CD4-positive, CD25-positive, alpha-beta regulatory T cell (primary cell): ENCODE data around the gene PLCB4. TPM values are rescaled to one million over a fixed set of nuclear protein-coding genes. Genes with fewer than 3 reads are reported as not detected.

Experiments used
- ATAC-seq, 2 donors: fragments of 150-1000 bp; cut with Tn5 transposase; one replicate each; pipeline ENCODE4 v1.10.0; 2021; ENCODE audit warnings: low read depth in 2 of 2, moderate number of reproducible peaks in 2 of 2, moderate library complexity in 1 of 2
- DNase-seq, 3 donors: peaks; one replicate each; pipeline versions ENCODE4 v3.0.0 to v3.0.0-alpha.2; 2012 to 2022; ENCODE audit warnings: mixed read lengths in 1 of 3
- H3K27ac ChIP-seq: one replicate; pipeline ENCODE4 v1.7.0; 2013; ENCODE audit warnings: mild to moderate bottlenecking, low read length; ENCODE audit not compliant: insufficient read depth, poor library complexity, severe bottlenecking
- H3K27me3 ChIP-seq: one replicate; pipeline ENCODE4 v1.7.0; 2013; ENCODE audit warnings: low read length; ENCODE audit not compliant: control insufficient read depth, insufficient read depth
- H3K36me3 ChIP-seq: one replicate; pipeline ENCODE4 v1.7.0; 2013; ENCODE audit warnings: mild to moderate bottlenecking, low read length, moderate library complexity; ENCODE audit not compliant: control insufficient read depth, insufficient read depth
- H3K4me1 ChIP-seq: 2 replicates; pipeline ENCODE4 v1.7.0; 2013; ENCODE audit warnings: mild to moderate bottlenecking, low read length; ENCODE audit not compliant: insufficient read depth, control insufficient read depth, poor library complexity, severe bottlenecking
- H3K4me3 ChIP-seq: one replicate; pipeline ENCODE4 v1.7.0; 2013; ENCODE audit warnings: low read depth, mild to moderate bottlenecking, low read length, moderate library complexity
- H3K9me3 ChIP-seq, 2 experiments: 1 replicate in 1 of 2; 2 replicates in 1 of 2; pipeline ENCODE4 v1.7.0; 2013; ENCODE audit warnings: low read length in 2 of 2, mild to moderate bottlenecking in 1 of 2, moderate library complexity in 1 of 2; ENCODE audit not compliant: control insufficient read depth in 2 of 2
- H3K27ac Mint-ChIP-seq, 3 donors: one replicate each; pipeline ENCODE4 v1.8.0; 2020 to 2022; ENCODE audit warnings: mild to moderate bottlenecking in 3 of 3, mixed read lengths in 3 of 3, moderate library complexity in 2 of 3
- H3K27me3 Mint-ChIP-seq: one replicate; pipeline ENCODE4 v1.8.0; 2022; ENCODE audit warnings: mild to moderate bottlenecking, mixed read lengths
- H3K36me3 Mint-ChIP-seq: one replicate; pipeline ENCODE4 v1.8.0; 2020; ENCODE audit warnings: mixed read lengths
- H3K4me1 Mint-ChIP-seq, 4 donors: one replicate each; pipeline ENCODE4 v1.8.0; 2020 to 2022; ENCODE audit warnings: mixed read lengths in 4 of 4, mild to moderate bottlenecking in 1 of 4
- H3K4me3 Mint-ChIP-seq, 4 donors: one replicate each; pipeline ENCODE4 v1.8.0; 2020 to 2022; ENCODE audit warnings: mild to moderate bottlenecking in 4 of 4, mixed read lengths in 4 of 4, moderate library complexity in 3 of 4
- H3K9me3 Mint-ChIP-seq, 7 donors: one replicate each; pipeline ENCODE4 v1.8.0; 2020 to 2022; ENCODE audit warnings: mixed read lengths in 7 of 7, mild to moderate bottlenecking in 3 of 7, moderate library complexity in 2 of 7
- polyA plus RNA-seq, 4 donors: library from polyadenylated mRNA; unstranded; fragments of 300-500 nt; fragmentation: Illumina TruSeq; gene quantifications; one replicate each; pipeline ENCODE4 v1.2.3, GENCODE V29; 2021
- total RNA-seq: library from RNA; stranded (reverse); gene quantifications from one replicate; pipeline ENCODE4 v1.2.3, GENCODE V29; 2022

Gene PLCB4
- total and polyA plus RNA-seq, 5 donors from 2014 or later = 0.94 TPM; not detected in 4

DNA sequence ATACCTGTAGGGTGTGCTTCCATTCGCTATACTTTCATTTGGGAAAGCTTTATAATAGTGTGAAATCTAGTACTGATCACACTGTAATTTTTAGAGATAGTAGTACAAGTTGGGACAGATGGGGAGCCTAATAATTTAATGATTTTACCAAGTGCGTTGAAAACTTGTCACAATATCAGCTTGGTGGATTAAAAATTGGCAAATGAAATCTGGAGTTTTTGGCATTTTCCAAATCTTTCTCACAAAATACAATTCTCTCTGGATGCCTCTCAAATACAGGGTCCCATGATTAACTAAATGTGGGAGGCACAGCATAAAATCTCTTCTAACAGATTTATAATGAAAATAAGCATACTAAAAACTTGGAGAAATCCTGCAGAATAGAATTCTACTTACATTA, 96.4 kb downstream of the PLCB4 start:
- Mint-ChIP-seq H3K4me1 (no peaks in the 10 kb centered on the region), H3K27ac (no peak overlapping the region), H3K36me3 (no peaks in the 10 kb centered on the region), H3K4me3 (no peak overlapping the region), H3K9me3 (peaks cover 0 to 7% (median 0%) of the 10 kb centered on the region in 7 donors), H3K27me3 (no peaks in the 10 kb centered on the region)
- no peaks in the 10 kb centered on the region for H3K4me1 ChIP-seq
- no peak for ATAC-seq
- H3K36me3 ChIP-seq = no peaks in the 10 kb centered on the region
- no peak overlapping the region for H3K4me3 ChIP-seq
- H3K27me3 ChIP-seq = no peaks in the 10 kb centered on the region
- no peaks in the 10 kb centered on the region for H3K9me3 ChIP-seq
- H3K27ac ChIP-seq = no peak overlapping the region
- no peak for DNase-seq

DNA sequence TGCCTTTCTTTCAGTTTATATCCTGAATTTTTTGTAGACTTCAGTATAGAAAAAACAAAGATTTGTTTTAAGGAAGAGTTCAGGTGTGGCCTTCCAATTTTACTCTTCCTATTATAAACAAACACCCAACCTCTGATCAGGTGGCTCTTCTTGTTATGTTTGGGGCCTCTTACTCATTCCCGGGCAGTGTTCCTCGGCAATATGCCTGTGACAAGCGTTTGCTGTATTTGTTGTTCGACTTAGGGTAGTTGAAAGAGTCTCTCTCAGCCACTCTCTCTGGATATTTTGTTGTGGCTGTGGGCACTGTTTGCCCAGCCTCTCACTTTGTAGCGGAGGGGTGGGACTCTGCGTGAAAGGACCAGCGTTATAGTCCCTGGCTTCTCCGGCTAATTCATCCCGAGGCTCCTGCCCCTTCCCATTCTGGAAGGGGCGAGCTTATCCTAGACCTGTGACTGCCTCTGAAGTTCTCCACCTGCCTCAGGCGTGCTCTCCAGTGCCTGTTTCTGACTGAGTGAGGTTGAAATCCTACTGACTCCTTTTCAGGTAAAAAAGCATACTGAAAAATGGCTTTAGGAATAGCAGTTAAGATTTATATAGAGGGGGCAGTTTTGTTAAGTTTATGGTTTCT, 97.4 kb downstream of the PLCB4 start:
- no peak overlapping the region for H3K4me3 Mint-ChIP-seq
- ATAC-seq (no peak), DNase-seq (no peak)
- H3K36me3 Mint-ChIP-seq = no peaks in the 10 kb centered on the region
- Histone ChIP-seq H3K9me3 (no peaks in the 10 kb centered on the region), H3K4me3 (no peak overlapping the region), H3K27ac (no peak overlapping the region), H3K36me3 (no peaks in the 10 kb centered on the region), H3K27me3 (no peaks in the 10 kb centered on the region), H3K4me1 (no peaks in the 10 kb centered on the region)
- no peaks in the 10 kb centered on the region for H3K27me3 Mint-ChIP-seq
- no peaks in the 10 kb centered on the region for H3K4me1 Mint-ChIP-seq
- H3K27ac Mint-ChIP-seq = no peak overlapping the region
- peaks cover 0 to 7% (median 0%) of the 10 kb centered on the region in 7 donors for H3K9me3 Mint-ChIP-seq

DNA sequence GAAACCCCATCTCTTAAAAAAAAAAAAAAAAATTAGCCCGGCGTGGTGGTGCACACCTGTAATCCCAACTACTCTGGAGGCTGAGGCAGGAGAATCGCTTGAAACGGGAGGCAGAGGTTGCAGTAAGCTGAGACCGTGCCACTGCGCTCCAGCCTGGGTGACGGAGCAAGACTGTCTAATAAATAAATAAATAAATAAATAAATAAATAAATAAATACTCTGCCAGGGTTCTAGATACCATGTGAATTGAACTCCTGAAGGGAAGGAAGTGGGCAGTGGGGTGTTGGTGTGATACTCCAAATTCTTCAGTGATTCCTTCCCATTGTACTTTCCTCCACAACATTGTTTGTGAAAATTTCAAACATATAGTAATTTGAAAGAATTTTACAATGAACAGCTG, 100.5 kb downstream of the PLCB4 start:
- H3K4me1 ChIP-seq = no peaks in the 10 kb centered on the region
- H3K9me3 ChIP-seq = no peaks in the 10 kb centered on the region
- no peak overlapping the region for H3K4me3 ChIP-seq
- H3K27me3 ChIP-seq = no peaks in the 10 kb centered on the region
- H3K27ac ChIP-seq = no peak overlapping the region
- Mint-ChIP-seq H3K4me3 (no peak overlapping the region), H3K27me3 (no peaks in the 10 kb centered on the region), H3K4me1 (no peaks in the 10 kb centered on the region), H3K36me3 (no peaks in the 10 kb centered on the region), H3K9me3 (peaks cover 0 to 10% (median 5%) of the 10 kb centered on the region in 7 donors), H3K27ac (no peak overlapping the region)
- ATAC-seq (no peak), DNase-seq (no peak)
- no peaks in the 10 kb centered on the region for H3K36me3 ChIP-seq

DNA sequence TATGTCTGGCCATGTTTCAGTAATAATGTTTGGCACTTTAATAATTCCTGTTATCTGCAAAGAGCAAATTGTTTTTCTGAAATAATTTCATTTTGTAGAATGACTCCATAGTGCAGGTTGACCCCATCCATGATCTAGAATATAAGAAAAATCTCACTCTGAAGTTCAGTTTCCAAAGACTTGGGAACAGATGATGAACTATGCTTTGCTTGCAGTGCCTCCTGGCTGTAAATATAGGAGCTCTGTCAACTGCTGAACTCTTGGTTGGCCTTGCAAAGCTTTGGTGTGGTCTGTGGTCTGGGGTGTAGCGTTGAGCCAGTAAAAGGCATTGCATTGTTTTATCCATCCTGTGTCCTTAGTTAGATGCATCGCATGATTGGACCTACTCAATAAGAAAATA, 104.0 kb downstream of the PLCB4 start:
- peaks cover 0 to 12% (median 5%) of the 10 kb centered on the region in 7 donors for H3K9me3 Mint-ChIP-seq
- no peaks in the 10 kb centered on the region for H3K4me1 ChIP-seq

DNA sequence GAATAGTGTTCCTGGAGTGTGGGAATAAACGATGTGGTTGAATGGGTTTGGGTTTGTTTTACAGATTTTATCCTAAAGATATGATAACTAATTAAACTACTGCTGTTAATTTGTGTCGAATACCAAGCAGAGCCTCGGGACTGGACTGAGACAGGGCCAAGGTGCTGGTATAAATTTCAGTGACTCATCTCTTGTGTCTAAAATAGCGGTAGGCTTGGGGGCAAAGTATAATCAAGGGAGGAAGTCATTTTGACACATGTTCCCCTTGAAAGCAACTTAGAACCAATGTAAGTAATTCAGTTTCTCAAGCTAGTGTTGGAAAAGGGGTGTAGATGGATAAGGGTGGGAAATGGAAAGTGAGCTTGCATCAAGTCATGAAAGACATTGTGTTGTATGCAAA, 108.4 kb downstream of the PLCB4 start:
- H3K4me3 ChIP-seq = no peak overlapping the region
- H3K27ac ChIP-seq = no peak overlapping the region
- H3K9me3 Mint-ChIP-seq = peaks cover 0 to 8% (median 4%) of the 10 kb centered on the region in 7 donors
- ATAC-seq = no peak
- H3K36me3 ChIP-seq = no peaks in the 10 kb centered on the region
- no peak for DNase-seq
- no peaks in the 10 kb centered on the region for H3K4me1 ChIP-seq
- H3K27me3 ChIP-seq = no peaks in the 10 kb centered on the region
- H3K4me3 Mint-ChIP-seq = no peak overlapping the region
- no peaks in the 10 kb centered on the region for H3K9me3 ChIP-seq
- no peaks in the 10 kb centered on the region for H3K4me1 Mint-ChIP-seq
- H3K27ac Mint-ChIP-seq = no peak overlapping the region
- no peaks in the 10 kb centered on the region for H3K36me3 Mint-ChIP-seq
- H3K27me3 Mint-ChIP-seq = no peaks in the 10 kb centered on the region

More for the DNA sequence above, 104.0 kb downstream of the PLCB4 start:
- H3K27me3 ChIP-seq = no peaks in the 10 kb centered on the region
- ATAC-seq = no peak
- H3K4me3 ChIP-seq = no peak overlapping the region
- Mint-ChIP-seq H3K4me3 (no peak overlapping the region), H3K36me3 (no peaks in the 10 kb centered on the region), H3K27ac (no peak overlapping the region), H3K4me1 (no peaks in the 10 kb centered on the region), H3K27me3 (no peaks in the 10 kb centered on the region)
- H3K9me3 ChIP-seq = no peaks in the 10 kb centered on the region
- no peak for DNase-seq
- H3K36me3 ChIP-seq = no peaks in the 10 kb centered on the region
- no peak overlapping the region for H3K27ac ChIP-seq

DNA sequence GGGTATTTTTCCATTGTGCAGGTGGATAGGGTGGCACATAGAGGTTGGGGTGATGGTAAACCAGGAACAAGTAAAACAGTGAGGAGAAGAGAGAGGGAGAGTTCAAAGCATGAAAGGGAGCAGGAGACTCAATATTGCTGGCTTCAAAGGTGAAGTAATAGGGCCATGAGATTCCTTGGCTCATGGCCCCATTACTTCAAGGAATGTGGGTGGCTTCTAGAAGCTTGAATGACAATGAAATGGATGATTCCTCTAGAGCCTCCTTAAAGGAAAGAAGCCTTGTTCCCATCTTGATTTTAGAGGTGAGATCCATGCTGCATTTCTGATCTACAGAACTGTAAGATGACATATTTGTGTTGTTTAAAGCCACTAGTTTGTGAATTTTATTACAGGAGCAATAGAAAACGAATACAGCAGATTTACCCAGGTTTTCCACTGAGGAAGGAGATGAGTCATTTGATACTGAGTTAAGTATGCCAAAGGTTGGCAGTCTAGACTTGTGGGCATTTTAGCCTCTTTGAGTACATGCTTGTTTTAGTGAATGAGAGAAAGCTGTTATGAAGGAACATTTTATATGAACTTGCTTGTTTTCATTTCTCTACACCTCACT, 110.4 kb downstream of the PLCB4 start:
- no peak for DNase-seq
- Mint-ChIP-seq H3K36me3 (no peaks in the 10 kb centered on the region), H3K4me3 (no peak overlapping the region), H3K4me1 (no peaks in the 10 kb centered on the region), H3K27me3 (no peaks in the 10 kb centered on the region), H3K9me3 (peaks cover 0 to 8% (median 4%) of the 10 kb centered on the region in 7 donors), H3K27ac (peak overlapping the region in 1 of 3 donors; percentile 3)
- Histone ChIP-seq H3K27me3 (no peaks in the 10 kb centered on the region), H3K4me1 (no peaks in the 10 kb centered on the region), H3K36me3 (no peaks in the 10 kb centered on the region), H3K9me3 (peaks cover 0 to 2% of the 10 kb centered on the region in 2 experiments), H3K27ac (no peak overlapping the region), H3K4me3 (no peak overlapping the region)
- no peak for ATAC-seq

DNA sequence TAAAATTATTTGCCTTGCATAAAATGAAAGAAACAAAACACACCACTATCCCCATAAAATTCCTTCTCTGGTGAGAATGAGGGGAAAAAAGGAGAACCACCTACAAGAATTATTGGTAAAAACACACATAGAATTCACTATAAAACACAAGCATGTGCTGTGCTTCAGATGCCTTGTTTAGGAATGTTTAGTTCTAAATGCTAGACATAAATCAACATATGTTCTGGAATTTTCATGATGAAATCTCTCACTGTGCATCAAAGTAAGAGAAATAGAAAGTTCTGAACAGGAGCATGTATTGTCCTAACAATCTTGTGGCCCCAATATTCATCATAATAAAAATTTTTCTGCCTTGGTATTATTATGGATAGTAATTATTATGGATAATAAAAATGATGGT, 111.0 kb downstream of the PLCB4 start:
- Histone ChIP-seq H3K27ac (no peak overlapping the region), H3K9me3 (peaks cover 0 to 2% of the 10 kb centered on the region in 2 experiments), H3K4me1 (no peaks in the 10 kb centered on the region), H3K27me3 (no peaks in the 10 kb centered on the region), H3K4me3 (no peak overlapping the region), H3K36me3 (no peaks in the 10 kb centered on the region)
- H3K27ac Mint-ChIP-seq = no peak overlapping the region
- no peak for ATAC-seq
- H3K36me3 Mint-ChIP-seq = no peaks in the 10 kb centered on the region
- H3K27me3 Mint-ChIP-seq = no peaks in the 10 kb centered on the region
- no peak overlapping the region for H3K4me3 Mint-ChIP-seq
- peaks cover 0 to 6% (median 4%) of the 10 kb centered on the region in 7 donors for H3K9me3 Mint-ChIP-seq
- no peak for DNase-seq
- H3K4me1 Mint-ChIP-seq = no peaks in the 10 kb centered on the region
